22Rv1 (cell line): ENCODE measurements around the gene GCM1.

ENCODE experiments used
- H3K27ac ChIP-seq: fragments of 450-650 bp; 2 replicates; pipeline ENCODE4 v1.5.1; 2017
- ZFX ChIP-seq: fragments of 450-650 bp; IDR thresholded peaks from 2 replicates; pipeline ENCODE4 v1.6.1; 2017; ENCODE audit warnings: antibody characterized with exemption, borderline replicate concordance
- TF ChIP-seq, protein P1 (sequence below): fragments of 450-650 bp; IDR thresholded peaks from 2 replicates; pipeline ENCODE4 v1.5.1; 2017; ENCODE audit warnings: mild to moderate bottlenecking

Gene GCM1, protein sequence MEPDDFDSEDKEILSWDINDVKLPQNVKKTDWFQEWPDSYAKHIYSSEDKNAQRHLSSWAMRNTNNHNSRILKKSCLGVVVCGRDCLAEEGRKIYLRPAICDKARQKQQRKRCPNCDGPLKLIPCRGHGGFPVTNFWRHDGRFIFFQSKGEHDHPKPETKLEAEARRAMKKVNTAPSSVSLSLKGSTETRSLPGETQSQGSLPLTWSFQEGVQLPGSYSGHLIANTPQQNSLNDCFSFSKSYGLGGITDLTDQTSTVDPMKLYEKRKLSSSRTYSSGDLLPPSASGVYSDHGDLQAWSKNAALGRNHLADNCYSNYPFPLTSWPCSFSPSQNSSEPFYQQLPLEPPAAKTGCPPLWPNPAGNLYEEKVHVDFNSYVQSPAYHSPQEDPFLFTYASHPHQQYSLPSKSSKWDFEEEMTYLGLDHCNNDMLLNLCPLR

DNA sequence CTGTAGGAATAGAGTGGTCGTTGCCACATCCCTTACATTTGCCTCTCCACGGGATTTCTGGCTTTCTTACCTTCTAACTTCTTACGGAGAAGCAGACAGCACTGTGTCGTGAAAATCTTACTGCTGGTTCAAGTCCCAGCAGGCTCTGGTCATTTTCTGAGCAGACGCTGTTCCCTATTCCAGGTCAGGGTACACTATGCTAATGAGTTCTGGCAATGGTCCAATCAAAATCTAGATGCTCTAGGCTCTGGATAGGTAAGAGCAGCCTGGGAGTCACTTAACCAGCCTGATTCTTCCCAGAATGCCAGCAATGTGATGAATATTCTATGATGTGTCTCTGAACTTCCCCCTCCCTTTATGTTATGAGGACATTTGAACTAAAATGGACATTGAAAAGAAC, at the start of gene GCM1:
Gene GCM1 (minus strand): TSS at position 158 of the 400 bp plus-strand sequence. CDS start 3,209 bp downstream, outside the sequence.
- TF ChIP-seq, protein P1, sequence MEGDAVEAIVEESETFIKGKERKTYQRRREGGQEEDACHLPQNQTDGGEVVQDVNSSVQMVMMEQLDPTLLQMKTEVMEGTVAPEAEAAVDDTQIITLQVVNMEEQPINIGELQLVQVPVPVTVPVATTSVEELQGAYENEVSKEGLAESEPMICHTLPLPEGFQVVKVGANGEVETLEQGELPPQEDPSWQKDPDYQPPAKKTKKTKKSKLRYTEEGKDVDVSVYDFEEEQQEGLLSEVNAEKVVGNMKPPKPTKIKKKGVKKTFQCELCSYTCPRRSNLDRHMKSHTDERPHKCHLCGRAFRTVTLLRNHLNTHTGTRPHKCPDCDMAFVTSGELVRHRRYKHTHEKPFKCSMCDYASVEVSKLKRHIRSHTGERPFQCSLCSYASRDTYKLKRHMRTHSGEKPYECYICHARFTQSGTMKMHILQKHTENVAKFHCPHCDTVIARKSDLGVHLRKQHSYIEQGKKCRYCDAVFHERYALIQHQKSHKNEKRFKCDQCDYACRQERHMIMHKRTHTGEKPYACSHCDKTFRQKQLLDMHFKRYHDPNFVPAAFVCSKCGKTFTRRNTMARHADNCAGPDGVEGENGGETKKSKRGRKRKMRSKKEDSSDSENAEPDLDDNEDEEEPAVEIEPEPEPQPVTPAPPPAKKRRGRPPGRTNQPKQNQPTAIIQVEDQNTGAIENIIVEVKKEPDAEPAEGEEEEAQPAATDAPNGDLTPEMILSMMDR = no peak
- no peak for TF ChIP-seq ZFX
- H3K27ac ChIP-seq = no peak within 1 kb of the TSS

DNA sequence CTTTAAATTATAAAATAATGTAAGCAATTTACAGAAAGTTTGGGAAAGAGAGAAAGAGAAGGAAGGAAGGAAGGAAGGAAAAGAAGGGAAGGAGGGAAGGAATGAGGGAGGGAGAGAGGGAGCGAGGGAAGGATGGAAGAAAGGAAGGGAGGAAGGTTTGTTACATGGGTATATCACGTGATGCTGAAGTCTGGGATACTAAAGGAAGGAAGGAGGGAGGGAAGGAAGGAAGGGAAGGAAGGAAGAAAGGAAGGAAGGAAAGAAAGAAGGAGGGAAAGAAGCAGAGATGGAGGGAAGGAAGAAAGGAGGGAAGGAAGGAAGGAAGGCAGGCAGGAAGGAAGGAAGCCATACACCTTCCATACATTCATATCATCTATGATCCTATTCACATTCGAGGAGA, 48.9 kb upstream of the GCM1 start:
- TF ChIP-seq ZFX = no peak
- TF ChIP-seq, protein P1 = no peak
- H3K27ac ChIP-seq = no peak overlapping the region

DNA sequence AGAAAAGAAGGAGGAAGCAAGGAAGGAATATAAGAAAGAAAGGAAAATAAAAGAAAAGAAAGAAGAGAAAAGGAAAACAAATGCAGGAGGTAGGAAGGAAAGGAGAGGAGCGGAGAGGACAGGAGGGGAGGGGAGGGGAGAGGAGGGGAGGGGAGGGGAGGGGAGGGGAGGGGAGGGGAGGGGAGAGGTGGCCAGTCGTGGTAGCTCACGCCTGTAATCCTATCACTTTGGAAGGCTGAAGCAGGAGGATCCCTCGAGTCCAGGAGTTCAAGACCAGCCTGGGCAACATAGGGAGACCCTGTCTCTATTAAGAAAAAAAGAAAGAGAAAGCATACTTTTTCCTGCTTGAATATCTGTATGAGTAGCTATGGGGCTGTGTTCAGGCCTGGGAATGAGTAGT, 46.4 kb upstream of the GCM1 start:
- peak overlapping the region; percentile 83 for H3K27ac ChIP-seq
- TF ChIP-seq, protein P1 = no peak
- TF ChIP-seq ZFX = no peak

DNA sequence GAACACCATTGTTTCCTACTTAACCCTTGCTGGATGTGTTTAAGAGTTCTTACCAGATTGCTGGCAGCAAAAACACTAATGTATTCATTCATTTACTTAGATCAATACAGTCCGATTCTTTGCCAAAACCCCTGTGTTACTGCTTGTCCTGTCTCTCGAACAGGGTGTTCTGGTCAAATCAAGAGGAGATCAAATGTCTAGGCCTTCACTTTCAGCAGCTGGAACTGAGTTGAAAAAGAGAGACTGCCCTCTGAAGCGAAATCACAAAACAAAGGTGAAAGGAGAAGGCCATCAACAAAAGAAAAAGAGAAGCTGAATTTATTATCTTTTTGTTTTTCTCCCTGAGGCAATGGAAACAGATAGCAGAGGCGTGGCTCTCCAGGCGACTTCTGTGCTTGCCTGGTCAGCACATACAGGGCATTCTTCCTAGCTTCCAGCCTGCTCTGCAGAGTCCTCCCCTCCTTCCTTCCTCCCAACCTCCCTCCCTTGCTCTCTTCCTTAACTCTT, 44.1 kb upstream of the GCM1 start:
- peak overlapping the region; percentile 83 for H3K27ac ChIP-seq
- TF ChIP-seq, protein P1 = no peak
- TF ChIP-seq ZFX = no peak

DNA sequence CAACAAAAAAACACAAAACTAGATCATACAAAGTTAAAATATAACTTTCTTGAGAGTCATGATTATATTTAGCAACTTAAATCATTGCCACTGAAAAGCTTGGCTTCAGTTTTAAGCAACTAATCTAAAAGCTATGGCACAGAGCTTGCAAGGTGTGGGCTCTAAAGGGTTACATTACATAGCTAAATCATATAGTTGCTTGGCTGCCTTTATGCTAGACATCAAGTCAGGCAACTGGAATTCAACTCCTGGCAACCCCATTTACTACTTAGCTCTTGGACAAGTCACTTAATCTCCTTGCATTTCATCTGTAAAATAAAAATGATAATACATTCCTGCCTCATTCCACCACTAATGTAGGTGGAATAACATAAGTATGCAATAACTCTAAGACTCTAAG, 40.9 kb upstream of the GCM1 start:
- TF ChIP-seq ZFX = no peak
- TF ChIP-seq, protein P1 = no peak
- no peak overlapping the region; the same call in 1 of the 2 replicates for H3K27ac ChIP-seq

DNA sequence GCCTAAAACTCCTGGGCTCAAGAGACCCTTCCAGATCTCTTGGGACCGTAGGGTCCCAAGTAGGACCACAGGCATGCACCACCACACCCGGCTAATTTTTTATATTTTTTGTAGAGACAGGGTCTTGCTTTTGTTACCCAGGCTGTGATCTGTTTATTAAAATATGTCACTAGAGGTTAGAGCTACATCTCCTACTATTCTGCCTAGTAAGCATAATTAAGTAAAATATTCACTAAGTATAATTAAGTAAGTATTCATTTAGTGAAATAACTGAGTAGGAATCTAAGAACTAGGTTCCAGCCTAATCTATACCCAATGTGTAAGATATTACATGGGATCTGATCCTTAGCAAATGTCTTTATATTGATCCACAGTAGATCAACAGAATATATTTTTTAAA, 40.2 kb upstream of the GCM1 start:
- TF ChIP-seq ZFX = no peak
- TF ChIP-seq, protein P1 = no peak
- 0 out of 2 replicates have a peak overlapping the region, but pooled peaks have one; percentile 10 for H3K27ac ChIP-seq

DNA sequence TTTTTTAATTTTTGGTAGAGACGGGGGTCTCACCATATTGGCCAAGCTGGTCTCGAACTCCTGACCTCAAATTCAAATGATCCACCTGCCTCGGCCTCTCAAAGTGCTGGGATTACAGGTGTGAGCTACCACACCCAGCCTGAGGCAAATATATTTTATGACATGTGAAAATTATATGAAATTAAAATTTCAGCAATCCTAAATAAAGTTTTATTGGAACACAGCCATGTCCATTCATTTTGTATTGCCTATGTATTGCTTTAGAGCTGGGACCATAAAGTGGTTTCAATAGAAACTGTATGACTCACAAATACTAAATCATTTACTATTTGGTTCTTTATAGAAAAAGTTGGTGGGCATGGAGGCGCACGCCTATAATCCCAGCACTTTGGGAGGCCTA, 32.0 kb upstream of the GCM1 start:
- TF ChIP-seq ZFX = no peak
- H3K27ac ChIP-seq = no peak overlapping the region
